Tongue (tissue), 2 donors: ENCODE measurements around the gene SLC37A1. TPM values are rescaled to one million over a fixed set of nuclear protein-coding genes. Genes with fewer than 3 reads are reported as not detected.

Experiments
- DNase-seq: peaks from one replicate; pipeline ENCODE4 v3.0.0-alpha.2; 2015
- total RNA-seq: library from RNA; depleted of rRNA; stranded (reverse); fragments of >200 nt; gene quantifications from one replicate; pipeline ENCODE4 v1.2.3, GENCODE V29; 2014

SLC37A1 gene
- total RNA-seq, 1 donor from 2014 or later: 12.7 TPM

- DNase-seq: no peak
Observed at GRCh38 chr21:42479582-42479981, 34.1 kb upstream of the SLC37A1 start.

- DNase-seq: no peak
Observed at GRCh38 chr21:42480736-42481135, 32.9 kb upstream of the SLC37A1 start.

- no peak for DNase-seq
Observed at GRCh38 chr21:42481169-42481568, 32.5 kb upstream of the SLC37A1 start.

- DNase-seq: no peak
Observed at GRCh38 chr21:42484966-42485365, 28.7 kb upstream of the SLC37A1 start.

GRCh38 chr21:42486072-42486471 is 27.6 kb upstream of the SLC37A1 start:
- no peak for DNase-seq

- DNase-seq: no peak
Observed at GRCh38 chr21:42486531-42486930, 27.1 kb upstream of the SLC37A1 start.

GRCh38 chr21:42489006-42489563 is 24.6 kb upstream of the SLC37A1 start:
- DNase-seq: no peak

- no peak for DNase-seq
Observed at GRCh38 chr21:42489991-42490390, 23.7 kb upstream of the SLC37A1 start.

GRCh38 chr21:42490720-42491119 is 22.9 kb upstream of the SLC37A1 start:
- no peak for DNase-seq

GRCh38 chr21:42491328-42491727 is 22.3 kb upstream of the SLC37A1 start:
- no peak for DNase-seq

- DNase-seq: no peak
Observed at GRCh38 chr21:42492201-42492600, 21.5 kb upstream of the SLC37A1 start.

GRCh38 chr21:42493109-42494060 is 20.3 kb upstream of the SLC37A1 start:
- DNase-seq: no peak

GRCh38 chr21:42495027-42495426 is 18.6 kb upstream of the SLC37A1 start:
- DNase-seq: no peak

GRCh38 chr21:42495765-42496119 is 17.9 kb upstream of the SLC37A1 start:
- no peak for DNase-seq

GRCh38 chr21:42496120-42496838 is 17.4 kb upstream of the SLC37A1 start, which contains the start of gene RSPH1:
TSS of gene RSPH1 (minus strand) at chr21:42496224. CDS start at chr21:42496186, 38 bp downstream.
- peak; percentile 100 for DNase-seq

- peak; percentile 36 for DNase-seq
Observed at GRCh38 chr21:42496839-42497202, 16.8 kb upstream of the SLC37A1 start.

GRCh38 chr21:42498012-42498411 is 15.6 kb upstream of the SLC37A1 start:
- no peak for DNase-seq

GRCh38 chr21:42499444-42500112 is 14.1 kb upstream of the SLC37A1 start:
- DNase-seq: no peak

- no peak for DNase-seq
Observed at GRCh38 chr21:42500225-42500624, 13.4 kb upstream of the SLC37A1 start.

- no peak for DNase-seq
Observed at GRCh38 chr21:42500736-42501135, 12.9 kb upstream of the SLC37A1 start.

- DNase-seq: no peak
Observed at GRCh38 chr21:42503711-42504110, 9.9 kb upstream of the SLC37A1 start.

GRCh38 chr21:42505090-42505726 is 8.4 kb upstream of the SLC37A1 start:
- DNase-seq: no peak
